IPS-15b (cell line): ENCODE results near the gene CSTF2.

ENCODE experiments used
- H3K27me3 ChIP-seq: one replicate; pipeline ENCODE4 v1.6.1; 2013; ENCODE audit warnings: low read length; ENCODE audit not compliant: control insufficient read depth, insufficient read depth
- H3K36me3 ChIP-seq: one replicate; pipeline ENCODE4 v1.6.1; 2013; ENCODE audit warnings: low read length; ENCODE audit not compliant: control insufficient read depth, insufficient read depth
- H3K4me1 ChIP-seq: one replicate; pipeline ENCODE4 v1.6.1; 2013; ENCODE audit warnings: mild to moderate bottlenecking, low read length; ENCODE audit not compliant: control insufficient read depth, insufficient read depth
- H3K4me3 ChIP-seq: one replicate; pipeline ENCODE4 v1.5.1; 2013; ENCODE audit warnings: low read depth, low read length
- H3K9ac ChIP-seq: one replicate; pipeline ENCODE4 v1.6.1; 2013; ENCODE audit warnings: low read depth, mild to moderate bottlenecking, low read length
- H3K9me3 ChIP-seq: one replicate; pipeline ENCODE4 v1.6.1; 2013; ENCODE audit warnings: mild to moderate bottlenecking, low read length; ENCODE audit not compliant: control insufficient read depth, insufficient read depth

Gene CSTF2

DNA sequence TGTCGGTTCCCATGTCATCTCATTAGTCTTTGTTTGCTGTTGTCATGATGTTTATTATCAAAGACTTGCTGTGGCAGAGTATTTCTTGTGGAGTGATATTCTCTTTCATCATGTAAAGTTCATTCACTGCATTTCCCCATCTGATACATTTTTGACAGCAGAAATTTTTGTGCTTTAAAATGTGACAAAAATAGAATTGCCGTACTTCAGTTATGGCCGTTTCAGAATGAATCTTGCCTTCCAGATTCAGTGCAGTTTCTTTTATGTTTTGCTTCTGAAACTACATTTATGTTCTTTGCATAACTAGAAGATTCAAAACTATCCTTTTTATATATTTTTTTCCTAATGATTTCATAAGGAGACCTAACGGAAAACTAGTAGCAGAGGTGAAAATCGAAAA is 10.0 kb downstream of the CSTF2 start:
- Histone ChIP-seq H3K36me3 (peaks cover 6% of the 10 kb centered on the region), H3K9me3 (peaks cover 3% of the 10 kb centered on the region), H3K4me1 (no peaks in the 10 kb centered on the region), H3K4me3 (no peak overlapping the region), H3K27me3 (no peaks in the 10 kb centered on the region), H3K9ac (no peak overlapping the region)

- Histone ChIP-seq H3K9me3 (peaks cover 3% of the 10 kb centered on the region), H3K4me3 (no peak overlapping the region), H3K36me3 (peaks cover 6% of the 10 kb centered on the region), H3K27me3 (no peaks in the 10 kb centered on the region), H3K9ac (no peak overlapping the region), H3K4me1 (no peaks in the 10 kb centered on the region)
Observed at GRCh38 chrX:100830547-100830946, 10.4 kb downstream of the CSTF2 start.

DNA sequence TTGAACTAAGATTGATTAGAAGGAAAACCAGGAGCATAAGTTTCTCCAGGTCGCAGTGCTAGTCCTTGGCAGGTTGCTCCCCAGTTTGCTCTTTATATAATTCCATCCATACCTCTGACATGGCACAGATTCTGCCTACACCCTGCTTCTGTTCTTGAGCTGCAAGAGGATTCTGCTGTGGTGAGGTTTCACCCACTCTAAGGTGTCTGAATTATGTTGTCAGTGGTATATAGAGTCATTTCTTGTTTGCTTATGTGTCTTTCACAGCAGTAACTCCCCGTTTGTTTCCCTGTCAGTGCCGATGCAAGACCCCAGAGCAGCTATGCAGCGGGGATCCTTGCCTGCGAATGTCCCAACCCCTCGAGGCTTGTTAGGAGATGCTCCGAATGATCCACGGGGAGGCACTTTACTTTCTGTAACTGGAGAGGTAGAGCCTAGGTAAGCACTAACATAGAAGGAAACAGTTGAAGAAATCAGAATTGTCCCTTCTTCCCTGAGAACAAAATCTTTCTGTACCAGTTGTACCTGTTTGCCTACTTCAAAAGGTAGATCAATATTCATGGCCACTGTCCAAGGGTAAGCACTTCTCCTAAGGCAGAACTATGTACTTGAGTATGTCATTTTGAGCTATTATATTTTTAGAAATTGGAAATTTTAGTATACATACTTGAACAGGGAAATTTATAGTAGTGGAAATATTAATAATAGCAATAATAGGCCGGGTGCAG is 11.2 kb downstream of the CSTF2 start:
- Histone ChIP-seq H3K4me1 (no peaks in the 10 kb centered on the region), H3K4me3 (no peak overlapping the region), H3K9me3 (peaks cover 3% of the 10 kb centered on the region), H3K36me3 (peaks cover 6% of the 10 kb centered on the region), H3K27me3 (no peaks in the 10 kb centered on the region), H3K9ac (no peak overlapping the region)

GRCh38 chrX:100850317-100850716 is 30.1 kb downstream of the CSTF2 start:
- Histone ChIP-seq H3K4me1 (no peaks in the 10 kb centered on the region), H3K36me3 (no peaks in the 10 kb centered on the region), H3K9ac (no peak overlapping the region), H3K27me3 (no peaks in the 10 kb centered on the region), H3K4me3 (no peak overlapping the region), H3K9me3 (no peaks in the 10 kb centered on the region)

DNA sequence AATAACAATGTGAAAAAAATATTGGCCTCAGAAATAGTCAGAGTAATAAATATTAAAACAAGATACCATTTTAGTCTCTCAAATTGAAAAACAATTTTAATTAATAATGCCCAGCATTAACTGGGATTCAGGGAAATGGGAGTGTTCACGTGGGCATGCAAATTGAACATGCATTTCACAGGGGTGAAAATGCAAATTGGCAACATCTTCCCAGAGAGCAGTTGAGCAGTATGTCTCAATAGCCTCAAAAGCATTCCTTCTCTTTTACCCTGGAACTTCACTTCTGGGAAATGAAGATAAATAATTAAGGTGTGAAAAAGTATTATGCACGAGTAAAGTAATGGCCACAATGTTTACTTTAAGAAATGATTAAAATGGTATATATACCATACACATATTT is 32.6 kb downstream of the CSTF2 start:
- no peaks in the 10 kb centered on the region for H3K36me3 ChIP-seq
- H3K27me3 ChIP-seq = no peaks in the 10 kb centered on the region
- no peaks in the 10 kb centered on the region for H3K9me3 ChIP-seq
- H3K9ac ChIP-seq = no peak overlapping the region
- no peaks in the 10 kb centered on the region for H3K4me1 ChIP-seq
- no peak overlapping the region for H3K4me3 ChIP-seq

DNA sequence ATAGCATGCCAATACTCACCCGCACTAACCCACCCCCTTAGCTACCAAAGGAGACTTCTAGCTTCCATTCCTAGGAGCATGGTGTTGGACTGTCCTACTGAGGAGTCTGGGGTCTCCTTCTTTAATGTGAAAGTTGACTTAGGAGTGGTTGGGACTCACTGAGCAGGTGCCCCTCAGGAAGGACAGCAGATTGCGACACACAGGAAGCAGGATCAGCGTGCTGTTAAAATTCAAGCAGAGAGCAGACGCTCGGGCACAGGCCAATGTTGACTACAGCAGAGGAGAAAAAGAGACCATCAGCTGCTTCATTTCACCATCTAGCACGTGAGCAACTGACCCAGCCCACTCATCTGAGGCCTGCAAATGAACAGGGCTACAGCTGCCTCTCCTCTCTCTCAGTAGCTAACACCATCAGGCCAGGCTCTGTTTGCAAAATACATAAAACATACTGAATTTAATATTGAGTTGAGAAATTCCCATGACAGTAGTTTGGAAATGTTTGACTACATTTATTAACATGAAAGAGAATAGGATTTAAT is 43.2 kb downstream of the CSTF2 start:
- Histone ChIP-seq H3K27me3 (no peaks in the 10 kb centered on the region), H3K4me1 (no peaks in the 10 kb centered on the region), H3K4me3 (no peak overlapping the region), H3K9me3 (no peaks in the 10 kb centered on the region), H3K9ac (no peak overlapping the region), H3K36me3 (no peaks in the 10 kb centered on the region)

GRCh38 chrX:100864657-100865391 is 44.6 kb downstream of the CSTF2 start:
- Histone ChIP-seq H3K9me3 (no peaks in the 10 kb centered on the region), H3K4me3 (no peak overlapping the region), H3K4me1 (no peaks in the 10 kb centered on the region), H3K36me3 (no peaks in the 10 kb centered on the region), H3K27me3 (no peaks in the 10 kb centered on the region), H3K9ac (no peak overlapping the region)

- Histone ChIP-seq H3K4me1 (no peaks in the 10 kb centered on the region), H3K9me3 (no peaks in the 10 kb centered on the region), H3K27me3 (no peaks in the 10 kb centered on the region), H3K9ac (no peak overlapping the region), H3K36me3 (no peaks in the 10 kb centered on the region), H3K4me3 (no peak overlapping the region)
Observed at GRCh38 chrX:100868273-100868672, 48.1 kb downstream of the CSTF2 start.

DNA sequence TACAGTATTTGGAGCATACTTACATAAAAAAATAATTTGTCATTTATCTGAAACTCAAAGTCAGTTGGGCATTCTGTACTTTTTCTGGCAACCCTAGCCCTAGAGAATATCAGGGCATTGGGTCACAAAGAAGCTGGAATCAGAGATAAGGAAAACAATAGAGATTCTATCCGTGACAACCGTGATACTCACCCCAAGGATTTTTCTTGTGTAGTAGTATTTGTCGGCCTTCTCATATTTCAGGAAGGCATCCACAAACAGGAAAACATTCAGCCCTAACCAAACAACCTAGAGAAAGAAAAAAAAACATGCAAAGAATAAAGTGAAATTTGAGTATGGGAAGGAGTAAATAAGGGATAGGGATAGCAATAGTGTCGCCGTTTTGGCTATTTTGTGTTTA is 50.3 kb downstream of the CSTF2 start:
- no peak overlapping the region for H3K4me3 ChIP-seq
- no peaks in the 10 kb centered on the region for H3K27me3 ChIP-seq
- H3K36me3 ChIP-seq = no peaks in the 10 kb centered on the region
- no peaks in the 10 kb centered on the region for H3K9me3 ChIP-seq
- no peak overlapping the region for H3K9ac ChIP-seq
- no peaks in the 10 kb centered on the region for H3K4me1 ChIP-seq

DNA sequence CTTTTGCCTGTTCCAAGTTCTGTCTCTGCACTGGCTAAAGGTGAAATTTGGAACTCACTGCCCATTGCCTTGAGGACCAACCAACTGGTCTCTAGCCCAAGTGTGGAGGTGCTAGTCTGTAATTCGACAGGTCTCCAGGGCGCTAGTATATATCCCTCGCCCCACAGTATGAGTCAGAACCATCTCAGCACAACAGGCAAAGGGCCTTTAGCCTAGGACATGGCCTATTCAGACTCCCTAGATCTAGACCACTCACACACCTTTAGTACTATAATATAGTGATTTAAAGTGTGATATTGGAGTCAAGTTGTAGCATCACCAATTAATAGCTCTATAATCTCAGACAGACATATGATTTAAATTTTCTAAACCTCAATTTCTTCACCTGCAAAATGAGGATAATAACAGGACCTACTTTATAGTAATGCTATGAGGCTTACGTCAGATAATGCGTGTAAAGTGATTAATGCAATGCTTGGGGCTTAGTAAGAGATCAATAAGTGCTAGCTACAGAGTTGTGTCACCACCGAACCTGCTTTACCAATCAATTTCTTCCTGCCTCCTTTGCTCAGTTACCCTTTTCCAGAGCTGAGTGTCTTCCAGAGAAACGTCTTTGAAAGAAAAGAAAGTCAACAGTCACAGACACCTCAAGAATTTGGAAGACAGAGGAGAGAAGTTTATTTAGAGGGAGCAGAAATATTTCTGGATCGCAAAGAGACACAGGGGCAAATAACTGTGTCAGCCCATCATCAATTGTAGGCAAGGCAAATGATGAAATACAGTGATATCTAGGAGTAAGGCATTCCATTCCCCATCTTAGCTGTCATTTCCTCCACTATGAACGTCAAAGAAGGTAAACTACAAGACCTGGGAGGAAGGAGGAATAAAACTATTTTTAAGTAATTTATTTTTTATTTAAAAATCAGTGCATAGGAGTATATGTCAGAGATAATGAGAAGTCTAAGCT is 51.7 kb downstream of the CSTF2 start:
- no peaks in the 10 kb centered on the region for H3K27me3 ChIP-seq
- no peaks in the 10 kb centered on the region for H3K9me3 ChIP-seq
- H3K4me1 ChIP-seq = no peaks in the 10 kb centered on the region
- no peak overlapping the region for H3K4me3 ChIP-seq
- no peak overlapping the region for H3K9ac ChIP-seq
- no peaks in the 10 kb centered on the region for H3K36me3 ChIP-seq

GRCh38 chrX:100874325-100874724 is 54.1 kb downstream of the CSTF2 start, which contains the start of gene NOX1:
TSS of gene NOX1 (minus strand) at chrX:100874359. CDS start at chrX:100874139, 220 bp downstream.
- Histone ChIP-seq H3K36me3 (no peaks in the 10 kb centered on the region), H3K27me3 (no peaks in the 10 kb centered on the region), H3K9ac (no peak within 1 kb of the TSS), H3K4me3 (no peak within 1 kb of the TSS), H3K9me3 (no peaks in the 10 kb centered on the region), H3K4me1 (no peaks in the 10 kb centered on the region)
